Measurements from ENCODE around the gene MYEOV.
A peak's percentile ranks its signal among the peaks of the same experiment; 100 is the strongest.

MYEOV gene

DNA sequence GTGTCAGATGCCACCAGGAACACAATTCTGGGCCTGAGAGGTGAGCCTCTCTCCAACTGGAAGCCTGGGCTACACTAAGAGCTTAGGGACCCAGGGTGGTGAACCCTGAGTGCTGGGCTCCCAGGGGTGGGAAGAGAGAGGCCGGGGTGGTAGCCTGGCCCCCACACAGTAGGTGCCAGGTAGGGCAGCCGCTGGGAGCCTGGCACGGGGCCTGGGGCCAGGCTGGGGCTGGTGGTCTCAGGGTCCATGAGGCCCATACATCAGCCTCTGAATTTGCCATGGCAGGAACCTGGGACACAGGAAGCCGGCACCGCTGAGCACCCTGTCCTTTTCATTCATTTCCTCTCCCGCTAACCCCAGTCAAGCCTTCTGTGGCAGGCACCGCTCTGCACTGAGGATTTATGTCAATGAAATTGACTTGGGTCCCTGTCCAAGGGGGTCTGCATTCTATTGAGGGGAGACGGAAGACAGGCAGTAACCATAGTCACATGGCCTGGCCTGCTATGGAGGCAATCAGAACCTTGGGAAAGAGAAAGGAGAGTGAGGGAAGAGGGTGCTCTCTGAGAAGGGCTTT lies 8.6 kb downstream of the MYEOV start:
- H3K27me3 ChIP-seq (ENCODE audit: insufficient read depth, low read length) = no peaks in the 10 kb centered on the region
- H2AFZ ChIP-seq (ENCODE audit: low read length, unreplicated experiment) = no peak overlapping the region
- peak overlapping the region; percentile 90 for H3K27ac ChIP-seq (ENCODE audit: low read depth, low read length)
- H3K4me3 ChIP-seq (ENCODE audit: low read depth, low read length) = no peak overlapping the region
- H3K4me1 ChIP-seq (ENCODE audit: control insufficient read depth, insufficient read depth, low read length, unreplicated experiment) = peaks cover 63% of the 10 kb centered on the region
- no peaks in the 10 kb centered on the region for H3K79me2 ChIP-seq (ENCODE audit: control insufficient read depth, insufficient read depth, low read length, unreplicated experiment)
- H3K36me3 ChIP-seq (ENCODE audit: insufficient read depth, low read length) = no peaks in the 10 kb centered on the region

GRCh38 chr11:69303427-69303826 lies 9.5 kb downstream of the MYEOV start:
- Histone ChIP-seq H3K27me3 (ENCODE audit: insufficient read depth, low read length) (no peaks in the 10 kb centered on the region), H3K36me3 (ENCODE audit: insufficient read depth, low read length) (no peaks in the 10 kb centered on the region), H3K79me2 (ENCODE audit: control insufficient read depth, insufficient read depth, low read length, unreplicated experiment) (no peaks in the 10 kb centered on the region), H3K27ac (ENCODE audit: low read depth, low read length) (no peak overlapping the region), H3K4me1 (ENCODE audit: control insufficient read depth, insufficient read depth, low read length, unreplicated experiment) (peaks cover 54% of the 10 kb centered on the region), H2AFZ (ENCODE audit: low read length, unreplicated experiment) (no peak overlapping the region), H3K4me3 (ENCODE audit: low read depth, low read length) (no peak overlapping the region)

DNA sequence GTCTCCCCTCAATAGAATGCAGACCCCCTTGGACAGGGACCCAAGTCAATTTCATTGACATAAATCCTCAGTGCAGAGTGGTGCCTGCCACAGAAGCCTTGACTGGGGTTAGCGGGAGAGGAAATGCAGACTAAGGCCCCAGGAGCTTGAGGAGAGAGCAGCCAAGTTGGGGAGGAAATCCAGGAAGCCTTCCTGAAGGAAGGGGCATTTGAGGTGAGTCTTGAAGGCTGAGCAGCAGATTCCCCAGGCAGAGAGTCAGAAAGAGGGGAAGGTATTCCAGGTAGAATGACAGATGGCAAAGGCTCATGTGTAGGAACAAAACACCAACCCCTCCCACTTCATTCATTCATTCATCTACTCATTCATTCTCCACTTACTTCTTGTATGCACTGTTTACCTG lies 10.3 kb downstream of the MYEOV start:
- no peaks in the 10 kb centered on the region for H3K27me3 ChIP-seq (ENCODE audit: insufficient read depth, low read length)
- H3K27ac ChIP-seq (ENCODE audit: low read depth, low read length) = no peak overlapping the region
- H3K4me3 ChIP-seq (ENCODE audit: low read depth, low read length) = no peak overlapping the region
- H3K36me3 ChIP-seq (ENCODE audit: insufficient read depth, low read length) = no peaks in the 10 kb centered on the region
- H3K79me2 ChIP-seq (ENCODE audit: control insufficient read depth, insufficient read depth, low read length, unreplicated experiment) = no peaks in the 10 kb centered on the region
- H2AFZ ChIP-seq (ENCODE audit: low read length, unreplicated experiment) = no peak overlapping the region
- peaks cover 47% of the 10 kb centered on the region for H3K4me1 ChIP-seq (ENCODE audit: control insufficient read depth, insufficient read depth, low read length, unreplicated experiment)

DNA sequence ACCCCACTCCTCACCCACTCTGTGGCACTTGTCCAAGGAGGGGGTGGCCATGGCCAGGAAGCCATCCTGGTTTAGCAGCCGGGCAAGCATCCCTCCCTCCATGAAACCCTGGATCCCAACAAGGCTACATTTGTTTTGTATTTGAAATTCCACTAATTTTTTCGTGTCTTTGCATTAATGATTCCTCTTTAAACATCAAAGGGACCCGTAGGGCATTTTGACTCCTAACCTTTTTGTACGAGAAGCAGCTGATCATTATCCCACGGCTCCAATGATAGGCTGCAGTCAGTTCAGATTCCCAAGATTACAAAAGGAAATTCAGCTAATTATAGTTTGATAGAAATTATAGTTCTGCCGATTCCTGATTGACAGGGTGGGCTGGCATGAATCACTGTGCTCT lies 10.7 kb downstream of the MYEOV start:
- Histone ChIP-seq H3K27ac (ENCODE audit: low read depth, low read length) (no peak overlapping the region), H3K79me2 (ENCODE audit: control insufficient read depth, insufficient read depth, low read length, unreplicated experiment) (no peaks in the 10 kb centered on the region), H3K4me3 (ENCODE audit: low read depth, low read length) (no peak overlapping the region), H3K36me3 (ENCODE audit: insufficient read depth, low read length) (no peaks in the 10 kb centered on the region), H3K4me1 (ENCODE audit: control insufficient read depth, insufficient read depth, low read length, unreplicated experiment) (peaks cover 42% of the 10 kb centered on the region), H3K27me3 (ENCODE audit: insufficient read depth, low read length) (no peaks in the 10 kb centered on the region), H2AFZ (ENCODE audit: low read length, unreplicated experiment) (no peak overlapping the region)

GRCh38 chr11:69305885-69306540 lies 12.1 kb downstream of the MYEOV start:
- Histone ChIP-seq H3K4me3 (ENCODE audit: low read depth, low read length) (no peak overlapping the region), H2AFZ (ENCODE audit: low read length, unreplicated experiment) (no peak overlapping the region), H3K79me2 (ENCODE audit: control insufficient read depth, insufficient read depth, low read length, unreplicated experiment) (no peaks in the 10 kb centered on the region), H3K4me1 (ENCODE audit: control insufficient read depth, insufficient read depth, low read length, unreplicated experiment) (peaks cover 29% of the 10 kb centered on the region), H3K36me3 (ENCODE audit: insufficient read depth, low read length) (no peaks in the 10 kb centered on the region), H3K27me3 (ENCODE audit: insufficient read depth, low read length) (no peaks in the 10 kb centered on the region), H3K27ac (ENCODE audit: low read depth, low read length) (no peak overlapping the region)

- Histone ChIP-seq H3K27me3 (ENCODE audit: insufficient read depth, low read length) (no peaks in the 10 kb centered on the region), H3K36me3 (ENCODE audit: insufficient read depth, low read length) (no peaks in the 10 kb centered on the region), H3K27ac (ENCODE audit: low read depth, low read length) (no peak overlapping the region), H3K4me1 (ENCODE audit: control insufficient read depth, insufficient read depth, low read length, unreplicated experiment) (peaks cover 21% of the 10 kb centered on the region), H3K4me3 (ENCODE audit: low read depth, low read length) (no peak overlapping the region), H3K79me2 (ENCODE audit: control insufficient read depth, insufficient read depth, low read length, unreplicated experiment) (no peaks in the 10 kb centered on the region), H2AFZ (ENCODE audit: low read length, unreplicated experiment) (no peak overlapping the region)
Measured at GRCh38 chr11:69306821-69307220, 12.9 kb downstream of the MYEOV start.

GRCh38 chr11:69307421-69307820 lies 13.5 kb downstream of the MYEOV start:
- no peak overlapping the region for H2AFZ ChIP-seq (ENCODE audit: low read length, unreplicated experiment)
- peaks cover 15% of the 10 kb centered on the region for H3K4me1 ChIP-seq (ENCODE audit: control insufficient read depth, insufficient read depth, low read length, unreplicated experiment)
- H3K36me3 ChIP-seq (ENCODE audit: insufficient read depth, low read length) = no peaks in the 10 kb centered on the region
- no peaks in the 10 kb centered on the region for H3K27me3 ChIP-seq (ENCODE audit: insufficient read depth, low read length)
- H3K79me2 ChIP-seq (ENCODE audit: control insufficient read depth, insufficient read depth, low read length, unreplicated experiment) = no peaks in the 10 kb centered on the region
- H3K27ac ChIP-seq (ENCODE audit: low read depth, low read length) = no peak overlapping the region
- no peak overlapping the region for H3K4me3 ChIP-seq (ENCODE audit: low read depth, low read length)

- H3K4me3 ChIP-seq (ENCODE audit: low read depth, low read length) = no peak overlapping the region
- H2AFZ ChIP-seq (ENCODE audit: low read length, unreplicated experiment) = no peak overlapping the region
- no peaks in the 10 kb centered on the region for H3K79me2 ChIP-seq (ENCODE audit: control insufficient read depth, insufficient read depth, low read length, unreplicated experiment)
- H3K4me1 ChIP-seq (ENCODE audit: control insufficient read depth, insufficient read depth, low read length, unreplicated experiment) = peaks cover 10% of the 10 kb centered on the region
- no peaks in the 10 kb centered on the region for H3K36me3 ChIP-seq (ENCODE audit: insufficient read depth, low read length)
- no peaks in the 10 kb centered on the region for H3K27me3 ChIP-seq (ENCODE audit: insufficient read depth, low read length)
- H3K27ac ChIP-seq (ENCODE audit: low read depth, low read length) = no peak overlapping the region
Measured at GRCh38 chr11:69307871-69308431, 14.0 kb downstream of the MYEOV start.

GRCh38 chr11:69308491-69308911 lies 14.5 kb downstream of the MYEOV start:
- Histone ChIP-seq H2AFZ (ENCODE audit: low read length, unreplicated experiment) (no peak overlapping the region), H3K4me1 (ENCODE audit: control insufficient read depth, insufficient read depth, low read length, unreplicated experiment) (peaks cover 4% of the 10 kb centered on the region), H3K36me3 (ENCODE audit: insufficient read depth, low read length) (no peaks in the 10 kb centered on the region), H3K4me3 (ENCODE audit: low read depth, low read length) (no peak overlapping the region), H3K79me2 (ENCODE audit: control insufficient read depth, insufficient read depth, low read length, unreplicated experiment) (no peaks in the 10 kb centered on the region), H3K27ac (ENCODE audit: low read depth, low read length) (no peak overlapping the region), H3K27me3 (ENCODE audit: insufficient read depth, low read length) (no peaks in the 10 kb centered on the region)

GRCh38 chr11:69308936-69309615 lies 15.1 kb downstream of the MYEOV start:
- Histone ChIP-seq H3K4me1 (ENCODE audit: control insufficient read depth, insufficient read depth, low read length, unreplicated experiment) (peaks cover 4% of the 10 kb centered on the region), H3K4me3 (ENCODE audit: low read depth, low read length) (no peak overlapping the region), H3K27ac (ENCODE audit: low read depth, low read length) (no peak overlapping the region), H3K36me3 (ENCODE audit: insufficient read depth, low read length) (no peaks in the 10 kb centered on the region), H2AFZ (ENCODE audit: low read length, unreplicated experiment) (no peak overlapping the region), H3K27me3 (ENCODE audit: insufficient read depth, low read length) (no peaks in the 10 kb centered on the region), H3K79me2 (ENCODE audit: control insufficient read depth, insufficient read depth, low read length, unreplicated experiment) (no peaks in the 10 kb centered on the region)

All from ACC112 (cell line).